SK-N-MC (cell line): ENCODE measurements around the gene SPTB.

Experiments
- EZH2 ChIP-seq: fragments of 200-600 bp; sonication (generic); IDR thresholded peaks from one replicate; pipeline ENCODE4 v1.6.1; 2017; ENCODE audit warnings: antibody characterized with exemption
- FOXP2 ChIP-seq: optimal IDR thresholded peaks from 2 replicates; pipeline ENCODE3; 2011; ENCODE audit warnings: mild to moderate bottlenecking, moderate library complexity; ENCODE audit not compliant: insufficient read depth; ENCODE audit errors: extremely low read length, control extremely low read depth
- POLR2AphosphoS5 ChIP-seq: IDR thresholded peaks from 2 replicates; pipeline ENCODE4 v1.6.1; 2012; ENCODE audit warnings: mild to moderate bottlenecking, low read depth, low read length, borderline replicate concordance

- TF ChIP-seq POLR2AphosphoS5 (no peak), EZH2 (no peak), FOXP2 (no peak)
Measured at GRCh38 chr14:64850369-64851137, 29.2 kb downstream of the SPTB start.
